Liver (tissue), 3 donors: ENCODE measurements around the gene AMER2.

Source experiments
- FOXA1 ChIP-seq: IDR thresholded peaks from 2 replicates; pipeline ENCODE4 v1.6.1; 2016; ENCODE audit warnings: antibody characterized with exemption
- HNF4G ChIP-seq: IDR thresholded peaks from 2 replicates; pipeline ENCODE4 v1.6.1; 2016; ENCODE audit warnings: antibody characterized with exemption
- RAD21 ChIP-seq, 2 donors: IDR thresholded peaks; 2 replicates each; pipeline ENCODE4 v1.6.1; 2016; ENCODE audit warnings: antibody characterized with exemption in 2 of 2, mild to moderate bottlenecking in 2 of 2
- TF ChIP-seq, protein P1 (sequence below): fragments of 150-350 bp; IDR thresholded peaks from 2 replicates; pipeline ENCODE4 v1.5.1; 2017; ENCODE audit warnings: improper control_type of control experiment, low read depth, low read length; ENCODE audit not compliant: missing input control
- TF ChIP-seq, protein P2 (sequence below): IDR thresholded peaks from 2 replicates; pipeline ENCODE4 v1.6.1; 2016; ENCODE audit warnings: antibody characterized with exemption
- TF ChIP-seq, protein P3 (sequence below): IDR thresholded peaks from 2 replicates; pipeline ENCODE4 v1.6.1; 2016; ENCODE audit warnings: antibody characterized with exemption, mild to moderate bottlenecking
- TF ChIP-seq, protein P4 (sequence below): IDR thresholded peaks from 2 replicates; pipeline ENCODE4 v1.6.1; 2016; ENCODE audit warnings: antibody characterized with exemption
- donor health status: healthy.
- donor health status: healthy.

DNA sequence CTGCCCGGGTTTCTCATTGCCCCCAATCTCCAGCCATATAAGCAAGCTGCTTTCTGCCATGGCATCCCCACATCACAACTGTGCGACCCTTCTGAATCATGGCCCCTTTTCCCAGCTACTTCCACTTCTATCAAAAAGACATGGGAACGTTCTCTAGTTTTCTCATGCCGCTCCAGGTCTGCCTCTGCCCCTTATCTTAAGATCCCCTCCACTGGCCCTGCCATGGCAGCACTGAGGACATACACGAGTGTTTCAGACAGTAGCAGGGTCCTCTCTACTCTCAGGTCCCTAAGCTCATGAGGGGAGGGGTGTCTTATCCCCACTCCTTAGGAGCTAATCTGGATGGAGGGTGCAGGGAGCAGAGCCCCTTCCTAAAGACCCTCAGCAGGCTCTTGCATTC is 5.5 kb upstream of the AMER2 start:
- TF ChIP-seq, protein P1, sequence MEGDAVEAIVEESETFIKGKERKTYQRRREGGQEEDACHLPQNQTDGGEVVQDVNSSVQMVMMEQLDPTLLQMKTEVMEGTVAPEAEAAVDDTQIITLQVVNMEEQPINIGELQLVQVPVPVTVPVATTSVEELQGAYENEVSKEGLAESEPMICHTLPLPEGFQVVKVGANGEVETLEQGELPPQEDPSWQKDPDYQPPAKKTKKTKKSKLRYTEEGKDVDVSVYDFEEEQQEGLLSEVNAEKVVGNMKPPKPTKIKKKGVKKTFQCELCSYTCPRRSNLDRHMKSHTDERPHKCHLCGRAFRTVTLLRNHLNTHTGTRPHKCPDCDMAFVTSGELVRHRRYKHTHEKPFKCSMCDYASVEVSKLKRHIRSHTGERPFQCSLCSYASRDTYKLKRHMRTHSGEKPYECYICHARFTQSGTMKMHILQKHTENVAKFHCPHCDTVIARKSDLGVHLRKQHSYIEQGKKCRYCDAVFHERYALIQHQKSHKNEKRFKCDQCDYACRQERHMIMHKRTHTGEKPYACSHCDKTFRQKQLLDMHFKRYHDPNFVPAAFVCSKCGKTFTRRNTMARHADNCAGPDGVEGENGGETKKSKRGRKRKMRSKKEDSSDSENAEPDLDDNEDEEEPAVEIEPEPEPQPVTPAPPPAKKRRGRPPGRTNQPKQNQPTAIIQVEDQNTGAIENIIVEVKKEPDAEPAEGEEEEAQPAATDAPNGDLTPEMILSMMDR = no peak
- no peak for TF ChIP-seq HNF4G
- TF ChIP-seq, protein P2, sequence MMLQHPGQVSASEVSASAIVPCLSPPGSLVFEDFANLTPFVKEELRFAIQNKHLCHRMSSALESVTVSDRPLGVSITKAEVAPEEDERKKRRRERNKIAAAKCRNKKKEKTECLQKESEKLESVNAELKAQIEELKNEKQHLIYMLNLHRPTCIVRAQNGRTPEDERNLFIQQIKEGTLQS = no peak
- TF ChIP-seq, protein P3, sequence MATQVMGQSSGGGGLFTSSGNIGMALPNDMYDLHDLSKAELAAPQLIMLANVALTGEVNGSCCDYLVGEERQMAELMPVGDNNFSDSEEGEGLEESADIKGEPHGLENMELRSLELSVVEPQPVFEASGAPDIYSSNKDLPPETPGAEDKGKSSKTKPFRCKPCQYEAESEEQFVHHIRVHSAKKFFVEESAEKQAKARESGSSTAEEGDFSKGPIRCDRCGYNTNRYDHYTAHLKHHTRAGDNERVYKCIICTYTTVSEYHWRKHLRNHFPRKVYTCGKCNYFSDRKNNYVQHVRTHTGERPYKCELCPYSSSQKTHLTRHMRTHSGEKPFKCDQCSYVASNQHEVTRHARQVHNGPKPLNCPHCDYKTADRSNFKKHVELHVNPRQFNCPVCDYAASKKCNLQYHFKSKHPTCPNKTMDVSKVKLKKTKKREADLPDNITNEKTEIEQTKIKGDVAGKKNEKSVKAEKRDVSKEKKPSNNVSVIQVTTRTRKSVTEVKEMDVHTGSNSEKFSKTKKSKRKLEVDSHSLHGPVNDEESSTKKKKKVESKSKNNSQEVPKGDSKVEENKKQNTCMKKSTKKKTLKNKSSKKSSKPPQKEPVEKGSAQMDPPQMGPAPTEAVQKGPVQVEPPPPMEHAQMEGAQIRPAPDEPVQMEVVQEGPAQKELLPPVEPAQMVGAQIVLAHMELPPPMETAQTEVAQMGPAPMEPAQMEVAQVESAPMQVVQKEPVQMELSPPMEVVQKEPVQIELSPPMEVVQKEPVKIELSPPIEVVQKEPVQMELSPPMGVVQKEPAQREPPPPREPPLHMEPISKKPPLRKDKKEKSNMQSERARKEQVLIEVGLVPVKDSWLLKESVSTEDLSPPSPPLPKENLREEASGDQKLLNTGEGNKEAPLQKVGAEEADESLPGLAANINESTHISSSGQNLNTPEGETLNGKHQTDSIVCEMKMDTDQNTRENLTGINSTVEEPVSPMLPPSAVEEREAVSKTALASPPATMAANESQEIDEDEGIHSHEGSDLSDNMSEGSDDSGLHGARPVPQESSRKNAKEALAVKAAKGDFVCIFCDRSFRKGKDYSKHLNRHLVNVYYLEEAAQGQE = no peak
- TF ChIP-seq FOXA1 = no peak
- no peak for TF ChIP-seq RAD21 (IDR thresholded peaks at IDR 0.05)
- TF ChIP-seq, protein P4, sequence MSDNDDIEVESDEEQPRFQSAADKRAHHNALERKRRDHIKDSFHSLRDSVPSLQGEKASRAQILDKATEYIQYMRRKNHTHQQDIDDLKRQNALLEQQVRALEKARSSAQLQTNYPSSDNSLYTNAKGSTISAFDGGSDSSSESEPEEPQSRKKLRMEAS = no peak
